Measurements from ENCODE around the gene TMEM132E. TPM values are rescaled to one million over a fixed set of nuclear protein-coding genes. Genes with fewer than 3 reads are reported as not detected.

Gene TMEM132E
- total RNA-seq, 3 donors from 2014 or later = under 0.01 TPM; not detected in 1

DNA sequence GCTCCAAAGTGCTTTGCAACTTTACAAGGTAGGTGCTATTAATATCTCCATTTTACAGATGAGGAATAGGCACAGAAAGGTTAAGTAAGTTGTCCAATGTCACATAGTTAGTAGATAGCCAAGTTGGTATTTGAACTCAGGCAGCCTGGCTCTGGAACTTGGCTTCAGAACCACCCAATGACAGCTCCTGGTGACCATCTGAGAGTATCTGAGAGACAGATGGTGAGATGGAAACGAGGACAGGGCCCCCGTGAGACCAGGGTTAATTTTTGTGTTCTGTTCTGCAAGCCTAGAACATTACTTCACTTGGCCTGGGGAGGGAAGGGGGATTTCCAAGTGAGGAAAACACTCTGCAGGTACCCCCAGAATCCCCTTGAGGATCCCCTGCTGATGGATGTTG lies 9.8 kb upstream of the TMEM132E start:
- TF ChIP-seq POLR2A (IDR thresholded peaks at IDR 0.05) = no peak
- TF ChIP-seq POLR2AphosphoS5 (IDR thresholded peaks at IDR 0.05) = no peak
- TF ChIP-seq, protein P1, sequence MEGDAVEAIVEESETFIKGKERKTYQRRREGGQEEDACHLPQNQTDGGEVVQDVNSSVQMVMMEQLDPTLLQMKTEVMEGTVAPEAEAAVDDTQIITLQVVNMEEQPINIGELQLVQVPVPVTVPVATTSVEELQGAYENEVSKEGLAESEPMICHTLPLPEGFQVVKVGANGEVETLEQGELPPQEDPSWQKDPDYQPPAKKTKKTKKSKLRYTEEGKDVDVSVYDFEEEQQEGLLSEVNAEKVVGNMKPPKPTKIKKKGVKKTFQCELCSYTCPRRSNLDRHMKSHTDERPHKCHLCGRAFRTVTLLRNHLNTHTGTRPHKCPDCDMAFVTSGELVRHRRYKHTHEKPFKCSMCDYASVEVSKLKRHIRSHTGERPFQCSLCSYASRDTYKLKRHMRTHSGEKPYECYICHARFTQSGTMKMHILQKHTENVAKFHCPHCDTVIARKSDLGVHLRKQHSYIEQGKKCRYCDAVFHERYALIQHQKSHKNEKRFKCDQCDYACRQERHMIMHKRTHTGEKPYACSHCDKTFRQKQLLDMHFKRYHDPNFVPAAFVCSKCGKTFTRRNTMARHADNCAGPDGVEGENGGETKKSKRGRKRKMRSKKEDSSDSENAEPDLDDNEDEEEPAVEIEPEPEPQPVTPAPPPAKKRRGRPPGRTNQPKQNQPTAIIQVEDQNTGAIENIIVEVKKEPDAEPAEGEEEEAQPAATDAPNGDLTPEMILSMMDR (IDR thresholded peaks at IDR 0.05) = no peak
- H3K27me3 ChIP-seq = peaks cover 0 to 26% of the 10 kb centered on the region in 2 donors
- intact Hi-C loops (cut with DNase I; ENCODE audit: low total_unique reads) = no loop called here

DNA sequence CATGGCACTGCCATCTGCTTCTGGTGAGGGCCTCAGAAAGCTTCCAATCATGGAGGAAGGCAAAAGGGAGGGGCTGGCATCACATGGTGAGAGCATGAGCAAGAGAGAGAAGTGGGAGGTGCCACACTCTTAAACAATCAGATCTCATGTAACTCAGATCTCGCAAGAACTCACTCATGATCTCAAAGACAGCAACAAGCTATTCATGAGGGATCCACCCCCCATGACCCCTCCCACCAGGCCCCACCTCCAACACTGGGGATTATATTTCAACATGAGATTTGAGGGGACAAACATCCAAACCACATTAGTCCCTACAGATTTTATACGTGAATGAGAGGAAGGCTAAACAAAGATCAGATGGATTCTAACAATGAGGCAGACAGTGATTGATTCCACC lies 8.9 kb upstream of the TMEM132E start:
- TF ChIP-seq POLR2A (IDR thresholded peaks at IDR 0.05) = no peak
- TF ChIP-seq POLR2AphosphoS5 (IDR thresholded peaks at IDR 0.05) = no peak
- TF ChIP-seq, protein P1 (IDR thresholded peaks at IDR 0.05) = no peak
- peaks cover 0 to 24% of the 10 kb centered on the region in 2 donors for H3K27me3 ChIP-seq

More for the DNA sequence above, 9.8 kb upstream of the TMEM132E start:
- no peak for DNase-seq (ENCODE audit: low spot score in 2 of 2)
- Histone ChIP-seq H3K36me3 (no peaks in the 10 kb centered on the region), H3K27ac (no peak overlapping the region), H3K4me3 (no peak overlapping the region), H3K4me1 (no peaks in the 10 kb centered on the region), H3K9me3 (no peaks in the 10 kb centered on the region)

DNA sequence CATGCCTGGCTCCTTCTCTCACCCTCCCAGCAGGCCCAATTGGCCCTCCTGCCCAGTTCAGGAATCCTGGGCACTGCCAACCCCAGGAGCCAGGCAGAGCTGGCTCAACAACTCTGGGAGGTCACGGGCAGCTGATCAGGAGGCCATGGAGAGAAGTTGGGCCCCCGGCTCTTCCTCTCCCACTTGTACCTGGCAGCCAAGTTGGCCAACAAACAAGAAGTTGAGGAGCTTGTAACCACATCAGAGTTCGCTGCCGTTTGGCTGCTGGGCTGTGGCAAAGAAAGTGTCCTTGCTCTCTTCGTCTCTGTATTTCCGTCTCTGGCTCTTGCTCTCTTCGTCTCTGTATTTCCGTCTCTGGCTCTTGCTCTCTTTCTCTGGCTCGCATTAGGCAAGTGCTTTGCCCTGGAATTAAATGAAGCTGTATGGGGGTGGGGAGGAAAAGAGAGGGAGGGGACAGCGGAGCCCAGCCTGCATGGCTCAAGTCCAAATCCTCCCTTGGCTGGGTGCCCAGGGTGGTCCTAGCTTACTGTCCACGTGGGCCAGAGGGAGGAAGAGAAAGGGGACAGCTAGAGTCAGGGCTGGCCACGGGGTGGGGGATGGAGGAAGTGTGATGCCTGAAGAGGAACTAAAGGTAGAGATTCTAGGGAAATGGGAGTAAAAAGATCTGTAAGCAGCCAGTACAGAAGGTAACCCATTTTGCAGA lies 7.8 kb upstream of the TMEM132E start:
- Histone ChIP-seq H3K4me1 (no peaks in the 10 kb centered on the region), H3K4me3 (no peak overlapping the region), H3K9me3 (no peaks in the 10 kb centered on the region), H3K27me3 (peaks cover 0 to 35% of the 10 kb centered on the region in 2 donors), H3K27ac (no peak overlapping the region), H3K36me3 (no peaks in the 10 kb centered on the region)
- DNase-seq (ENCODE audit: low spot score in 2 of 2) = no peak
- intact Hi-C loops (cut with DNase I; ENCODE audit: low total_unique reads) = no loop called here
- no peak for TF ChIP-seq POLR2AphosphoS5 (IDR thresholded peaks at IDR 0.05)
- TF ChIP-seq POLR2A (IDR thresholded peaks at IDR 0.05) = no peak
- TF ChIP-seq, protein P1 (IDR thresholded peaks at IDR 0.05) = no peak

More for the DNA sequence above, 8.9 kb upstream of the TMEM132E start:
- Histone ChIP-seq H3K4me3 (no peak overlapping the region), H3K9me3 (no peaks in the 10 kb centered on the region), H3K27ac (no peak overlapping the region), H3K36me3 (no peaks in the 10 kb centered on the region), H3K4me1 (no peaks in the 10 kb centered on the region)
- no peak for DNase-seq (ENCODE audit: low spot score in 2 of 2)
- intact Hi-C loops (cut with DNase I; ENCODE audit: low total_unique reads) = no loop called here

DNA sequence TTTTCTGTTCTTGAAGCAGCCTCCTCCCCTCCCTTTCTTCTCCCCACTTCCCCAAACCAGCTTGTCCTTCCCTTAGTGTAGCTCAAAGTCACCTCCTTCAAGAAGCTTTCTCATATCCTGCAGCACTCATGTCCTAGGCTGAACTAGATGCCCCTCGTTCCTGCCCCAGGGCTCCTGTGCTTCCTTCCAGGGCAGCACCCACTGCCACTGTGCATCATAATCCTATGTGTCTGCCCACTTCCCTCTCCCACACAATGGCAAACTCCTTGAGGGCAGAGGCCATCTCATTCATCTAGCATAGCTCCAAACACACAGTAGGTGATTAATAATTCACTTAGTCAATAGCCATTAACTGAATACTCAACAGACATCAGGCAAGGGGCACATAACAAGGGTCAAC lies 6.9 kb upstream of the TMEM132E start:
- no peaks in the 10 kb centered on the region for H3K4me1 ChIP-seq
- no peak overlapping the region for H3K27ac ChIP-seq
- no peaks in the 10 kb centered on the region for H3K9me3 ChIP-seq
- no peak overlapping the region for H3K4me3 ChIP-seq
- DNase-seq (ENCODE audit: low spot score in 2 of 2) = no peak
- H3K36me3 ChIP-seq = no peaks in the 10 kb centered on the region
- no peak for TF ChIP-seq POLR2AphosphoS5 (IDR thresholded peaks at IDR 0.05)
- TF ChIP-seq, protein P1 (IDR thresholded peaks at IDR 0.05) = no peak
- TF ChIP-seq POLR2A (IDR thresholded peaks at IDR 0.05) = no peak
- intact Hi-C loops (cut with DNase I; ENCODE audit: low total_unique reads) = no loop called here
- H3K27me3 ChIP-seq = peaks cover 0 to 35% of the 10 kb centered on the region in 2 donors

DNA sequence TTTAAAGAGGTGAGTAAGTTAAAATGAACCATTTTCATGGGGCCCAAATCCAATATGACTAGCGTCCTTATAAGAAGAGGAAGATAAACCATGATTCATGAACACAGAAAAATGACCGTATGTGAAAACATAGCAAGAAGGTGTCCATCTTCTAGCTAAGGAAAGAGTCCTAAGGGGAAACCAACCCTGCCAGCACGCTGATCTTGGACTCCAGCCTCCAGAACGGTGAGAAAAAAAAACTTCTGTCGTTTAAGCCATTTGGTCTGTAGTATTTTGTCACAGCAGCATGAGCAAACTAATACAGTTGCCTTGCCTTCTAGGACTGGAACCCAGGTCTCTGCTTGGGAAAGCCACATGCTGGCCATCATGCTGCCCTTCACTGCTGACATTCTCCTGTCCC lies 4.2 kb upstream of the TMEM132E start:
- H3K27ac ChIP-seq = no peak overlapping the region
- TF ChIP-seq POLR2AphosphoS5 (IDR thresholded peaks at IDR 0.05) = no peak
- no peak for TF ChIP-seq POLR2A (IDR thresholded peaks at IDR 0.05)
- TF ChIP-seq, protein P1 (IDR thresholded peaks at IDR 0.05) = no peak
- H3K4me1 ChIP-seq = peaks cover 6% of the 10 kb centered on the region in 2 donors
- no peaks in the 10 kb centered on the region for H3K9me3 ChIP-seq
- no peak overlapping the region for H3K4me3 ChIP-seq
- H3K36me3 ChIP-seq = no peaks in the 10 kb centered on the region
- intact Hi-C loops (cut with DNase I; ENCODE audit: low total_unique reads) = no loop called here
- peaks cover 0 to 50% of the 10 kb centered on the region in 2 donors for H3K27me3 ChIP-seq
- DNase-seq (ENCODE audit: low spot score in 2 of 2) = no peak

All from breast epithelium (tissue), 4 donors.